ENCODE measurements around the gene CCL28.
"Not testable (repeated sequence)": the region's sequence is repeated elsewhere in the genome, so short reads cannot be mapped to it uniquely, and the experiment has no call there.

- TF ChIP-seq CTCF (IDR thresholded peaks at IDR 0.05); ETV6 (CRISPR knock-in tag; IDR thresholded peaks at IDR 0.05); CBFB (CRISPR knock-in tag; IDR thresholded peaks at IDR 0.05; ENCODE audit: low read depth); MXD4 (CRISPR knock-in tag; IDR thresholded peaks at IDR 0.05; ENCODE audit: borderline replicate concordance); ZNF263 (CRISPR knock-in tag; IDR thresholded peaks at IDR 0.05; ENCODE audit: low read depth); TEAD4 (CRISPR knock-in tag; IDR thresholded peaks at IDR 0.05); ZNF416 (CRISPR knock-in tag; IDR thresholded peaks at IDR 0.05); CREM (CRISPR knock-in tag; IDR thresholded peaks at IDR 0.05): not testable (repeated sequence)
These were observed 45.4 kb downstream of the CCL28 start for GRCh38 chr5:43366680-43367246.

Data from WTC11 (cell line).